Muscle of back (tissue), 11 donors: Measurements from ENCODE around the gene RPS16. TPM values are rescaled to one million over a fixed set of nuclear protein-coding genes. Genes with fewer than 3 reads are reported as not detected.

Source experiments
- DNase-seq, 3 donors: peaks; one replicate each; pipeline versions ENCODE4 v3.0.0 to v3.0.0-alpha.2; 2013
- polyA plus RNA-seq, 10 donors: library from polyadenylated mRNA; unstranded; fragments of 120-200 nt; gene quantifications; one replicate each; pipeline ENCODE4 v1.2.1, GENCODE V29; 2013; ENCODE audit not compliant: insufficient read length in 10 of 10

The RPS16 gene
- polyA plus RNA-seq, 10 donors = 1,738 to 2,174 (median 1,918) TPM

DNA sequence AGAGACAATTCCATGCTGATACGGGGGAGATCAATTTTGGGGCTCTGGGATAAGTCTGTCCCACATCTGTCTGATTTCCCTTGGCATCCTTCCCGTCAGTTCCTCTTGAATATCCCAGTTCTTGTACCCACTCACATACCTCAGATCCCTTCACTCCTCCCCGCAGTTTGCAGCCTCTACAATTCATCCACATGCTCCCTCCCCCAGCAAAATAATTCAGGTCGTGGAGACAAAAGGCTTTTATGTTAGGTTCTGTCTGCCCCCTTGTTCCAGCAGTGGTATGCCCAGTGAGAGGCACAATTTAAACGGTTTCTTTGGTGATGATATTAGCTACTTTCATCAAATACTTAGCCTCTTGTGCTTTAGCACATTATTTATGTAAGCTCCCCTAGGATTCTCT is 9.6 kb downstream of the RPS16 start:
- DNase-seq = no peak

DNA sequence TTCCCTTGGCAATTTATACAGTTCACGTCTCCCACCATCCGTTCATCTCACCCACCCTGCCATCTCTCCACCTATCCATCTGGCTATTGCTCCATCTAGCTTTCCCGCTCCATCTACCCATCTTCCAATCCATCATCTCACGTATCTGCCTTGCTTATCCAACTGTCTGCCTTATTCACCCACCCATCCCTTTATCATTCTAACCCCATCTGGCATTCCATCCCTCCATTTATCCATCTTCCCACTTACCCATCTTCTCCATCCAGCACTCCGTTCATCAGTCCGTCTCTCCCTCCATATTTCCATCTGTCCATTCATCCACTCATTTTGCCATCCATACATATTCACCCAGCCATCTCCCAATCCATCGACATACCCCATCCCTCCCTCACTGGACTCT is 10.0 kb downstream of the RPS16 start:
- no peak for DNase-seq

- no peak for DNase-seq
Observed at GRCh38 chr19:39424934-39425333, 10.8 kb downstream of the RPS16 start.

- DNase-seq = no peak
Observed at GRCh38 chr19:39423258-39424086, 12.3 kb downstream of the RPS16 start.

DNA sequence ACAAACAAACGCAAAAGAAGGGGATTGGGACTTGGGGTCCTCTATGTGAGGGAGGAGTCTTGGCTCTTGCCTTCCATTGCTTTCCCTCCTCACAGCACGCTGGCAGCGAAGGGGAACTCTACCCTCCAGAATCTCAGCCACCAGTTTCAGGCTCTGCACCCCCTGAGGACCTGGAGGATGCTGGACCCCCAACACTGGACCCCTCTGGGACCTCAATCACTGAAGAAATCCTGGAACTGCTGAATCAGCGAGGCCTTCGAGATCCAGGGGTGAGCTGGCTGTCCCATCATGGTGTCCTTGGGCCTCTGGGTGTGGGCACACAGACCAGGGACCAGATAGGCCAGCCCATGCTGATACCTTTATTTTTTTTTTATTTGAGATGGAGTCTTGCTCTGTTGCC is 13.7 kb downstream of the RPS16 start:
- no peak for DNase-seq

DNA sequence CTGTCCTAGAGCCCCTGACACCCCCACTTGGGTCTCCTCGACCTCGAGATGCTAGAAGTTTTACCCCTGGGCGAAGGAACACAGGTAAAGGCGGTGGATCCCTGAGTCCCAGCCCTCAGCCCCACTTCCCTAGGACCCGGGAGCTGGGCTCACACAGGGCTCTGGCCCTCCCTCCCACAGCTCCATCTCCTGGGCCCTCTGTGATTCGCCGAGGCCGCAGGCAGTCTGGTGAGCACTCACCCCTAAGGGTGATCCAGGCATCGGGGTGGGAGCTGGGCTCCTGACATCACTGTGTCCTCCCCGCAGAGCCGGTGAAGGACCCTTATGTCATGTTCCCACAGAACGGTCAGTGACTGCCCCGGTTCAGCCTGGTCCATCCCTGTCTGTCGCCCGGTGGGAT is 15.0 kb downstream of the RPS16 start:
- no peak for DNase-seq

DNA sequence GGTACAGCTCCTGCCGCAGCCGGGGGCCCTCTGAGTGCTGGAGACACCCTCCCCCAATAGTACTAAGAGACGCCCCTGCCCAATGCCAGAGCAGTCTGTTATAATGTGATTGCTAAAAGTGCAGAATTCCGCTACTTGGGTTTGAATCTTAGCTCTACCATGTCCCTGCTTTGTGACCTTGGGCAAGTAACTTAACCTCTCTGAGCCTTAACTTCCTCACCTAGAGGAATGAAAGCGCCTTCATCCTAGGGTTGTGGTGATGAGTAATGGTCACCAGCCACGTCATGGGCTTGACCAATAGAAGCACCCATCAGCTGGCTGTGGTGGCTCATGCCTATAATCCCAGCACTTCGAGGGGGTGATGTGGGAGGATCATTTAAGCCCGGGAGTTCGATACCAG is 16.7 kb downstream of the RPS16 start:
- no peak for DNase-seq

- DNase-seq = no peak
Observed at GRCh38 chr19:39417463-39418181, 18.1 kb downstream of the RPS16 start.

GRCh38 chr19:39416152-39417120 is 19.3 kb downstream of the RPS16 start:
- no peak for DNase-seq

- no peak for DNase-seq
Observed at GRCh38 chr19:39415111-39416046, 20.4 kb downstream of the RPS16 start.

DNA sequence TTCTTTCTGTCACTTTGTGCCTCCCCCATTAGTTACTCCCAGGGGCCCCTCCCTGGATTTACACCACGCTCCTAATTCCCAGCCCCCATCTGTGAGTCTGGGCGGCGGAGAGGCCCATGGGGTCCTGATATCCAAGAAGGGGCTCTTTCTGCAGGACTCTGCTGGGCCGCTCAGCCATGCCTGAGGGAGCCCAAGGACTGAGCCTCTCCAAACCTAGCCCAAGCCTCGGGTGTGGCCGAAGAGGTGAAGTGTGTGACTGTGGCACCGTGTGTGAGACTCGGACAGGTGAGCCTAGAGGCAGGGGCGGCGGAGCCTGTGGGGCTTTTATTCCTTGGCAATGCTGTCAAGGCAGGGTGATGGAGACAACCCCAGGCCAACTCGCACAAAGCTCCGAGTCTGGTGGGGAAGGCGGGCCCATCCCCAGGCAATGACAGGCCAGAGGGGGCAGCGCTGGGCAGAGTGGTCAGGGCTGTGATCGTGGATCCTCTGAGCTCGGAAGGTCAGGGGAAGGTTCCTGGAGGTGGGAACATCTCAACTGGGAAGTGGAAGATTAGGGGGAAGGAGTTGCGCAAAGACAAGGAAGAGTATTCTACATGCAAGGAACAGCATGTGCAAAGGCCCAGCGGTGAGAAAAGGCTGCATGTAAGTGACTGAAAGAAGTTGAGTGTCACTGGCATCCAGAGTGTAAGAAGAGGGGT is 21.7 kb downstream of the RPS16 start:
- DNase-seq = no peak

GRCh38 chr19:39413272-39413910 is 22.4 kb downstream of the RPS16 start:
- peak in 2 of 3 donors; percentile 82 to 92 for DNase-seq

DNA sequence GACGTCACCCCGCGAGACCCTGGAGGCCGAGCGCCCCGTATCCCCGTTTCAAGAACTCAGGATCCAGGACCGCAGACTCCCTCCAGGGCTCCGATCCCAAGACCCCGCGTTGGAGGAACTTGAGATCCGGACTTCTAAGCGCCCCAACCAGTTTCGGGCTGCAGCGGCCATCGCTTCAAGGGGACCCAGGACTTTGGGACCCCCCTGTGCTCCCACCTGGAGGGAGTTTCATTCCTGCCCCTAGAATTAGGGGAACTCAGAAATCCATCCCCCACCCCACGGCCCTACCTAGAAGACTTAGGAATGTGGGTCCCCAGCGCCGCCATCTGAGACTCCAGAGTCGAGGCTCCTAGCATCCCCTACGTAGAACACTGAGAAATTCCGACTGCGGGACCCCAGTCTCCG is 22.9 kb downstream of the RPS16 start:
- DNase-seq = peak in 1 of 3 donors; percentile 90

DNA sequence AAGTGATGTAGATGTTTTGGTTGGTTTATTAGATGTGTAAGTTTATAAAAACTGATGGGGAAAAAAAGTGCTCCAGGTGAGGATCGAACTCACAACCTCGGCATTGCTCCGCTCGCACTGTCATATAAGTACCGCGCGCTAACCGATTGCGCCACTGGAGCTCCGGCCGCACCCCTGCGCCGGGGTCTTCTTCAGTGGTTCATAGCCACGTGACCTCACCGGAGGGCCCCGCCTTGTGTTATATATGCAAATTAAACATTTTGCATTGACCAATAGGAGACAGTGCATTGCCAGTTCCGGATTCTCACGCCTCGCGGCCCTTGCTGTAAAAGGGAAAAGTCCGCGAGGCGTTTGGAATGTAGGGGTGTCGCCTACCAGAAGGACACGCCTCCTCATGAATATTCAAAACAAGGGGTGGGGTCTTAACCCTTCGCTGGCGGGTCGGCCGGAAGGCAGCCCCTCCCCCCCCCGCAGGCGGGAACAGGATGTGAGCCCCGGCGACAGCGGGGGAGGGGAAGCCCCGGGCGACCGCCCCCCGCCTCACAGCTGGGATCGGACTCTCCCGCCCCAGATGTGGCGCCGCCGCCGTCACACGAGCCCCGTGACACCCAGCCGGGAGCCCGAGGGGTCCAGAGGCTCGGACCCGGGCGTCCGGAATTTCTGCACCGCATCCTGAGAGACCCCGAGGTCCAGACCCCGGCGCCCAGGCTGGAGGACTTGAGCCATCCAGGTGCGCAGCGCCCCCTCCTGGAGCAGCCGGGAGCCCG is 23.5 kb downstream of the RPS16 start, which contains the start of gene PLEKHG2:
PLEKHG2 (plus strand) TSS at position 570 of the 767 bp plus-strand sequence. CDS start 1,418 bp downstream, outside the sequence.
- peak; percentile 99 to 100 (median 100) for DNase-seq

GRCh38 chr19:39411832-39412099 is 24.0 kb downstream of the RPS16 start:
- peak; percentile 92 to 96 (median 93) for DNase-seq

DNA sequence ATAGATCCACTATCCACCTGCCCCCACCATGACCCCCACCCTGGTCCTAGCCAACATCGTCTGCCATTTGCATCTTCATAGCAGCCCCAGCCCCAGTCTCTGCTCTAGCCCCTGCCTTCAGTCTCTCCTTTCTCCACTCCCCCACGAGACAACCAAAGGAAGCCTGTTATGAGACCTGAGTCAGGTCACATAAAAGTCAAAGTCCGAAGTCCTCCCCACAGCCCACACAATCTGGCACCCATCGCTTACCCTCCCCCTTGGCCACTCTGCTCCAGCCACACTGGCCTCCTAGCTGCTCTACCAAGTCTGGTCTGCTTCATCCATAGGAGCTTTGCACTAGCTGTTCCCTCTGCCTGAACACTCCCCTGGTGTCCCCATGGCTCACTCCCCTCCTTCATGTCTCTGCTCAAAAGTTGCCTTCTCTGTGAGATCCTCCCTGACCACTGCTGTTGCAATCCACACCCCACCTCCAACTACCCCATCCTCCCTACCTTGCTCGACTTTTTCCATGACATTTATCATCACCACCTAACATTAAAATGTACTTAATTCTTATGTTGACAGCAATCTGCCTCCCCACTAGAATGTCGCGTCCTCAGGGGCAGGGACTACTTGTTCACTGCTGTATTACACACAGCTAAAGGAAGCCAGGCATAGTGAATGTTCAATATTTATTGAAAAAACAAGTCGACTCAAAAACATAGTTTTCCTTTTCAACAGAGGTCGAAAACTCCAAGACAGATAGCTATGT is 24.5 kb downstream of the RPS16 start:
- DNase-seq = peak in 2 of 3 donors; percentile 70 to 79

GRCh38 chr19:39410831-39411080 is 25.0 kb downstream of the RPS16 start:
- no peak for DNase-seq
